Parathyroid adenoma (tissue), 2 donors: ENCODE results near the gene TPM4.

ENCODE experiments used
- H2AFZ ChIP-seq: fragments of 300-600 bp; sonication (generic); one replicate; pipeline ENCODE4 v1.7.0; 2017; ENCODE audit warnings: antibody characterized with exemption, mild to moderate bottlenecking
- H3K27ac ChIP-seq: fragments of 300-600 bp; sonication (generic); one replicate; pipeline ENCODE4 v1.7.0; 2017
- H3K27me3 ChIP-seq: fragments of 300-600 bp; sonication (generic); one replicate; pipeline ENCODE4 v1.7.0; 2017; ENCODE audit warnings: low read length; ENCODE audit not compliant: control insufficient read depth, insufficient read depth
- H3K36me3 ChIP-seq: fragments of 300-600 bp; sonication (generic); one replicate; pipeline ENCODE4 v1.7.0; 2017; ENCODE audit warnings: low read length; ENCODE audit not compliant: control insufficient read depth, insufficient read depth
- H3K4me1 ChIP-seq: fragments of 300-600 bp; sonication (generic); one replicate; pipeline ENCODE4 v1.7.0; 2017; ENCODE audit warnings: control low read depth
- H3K4me2 ChIP-seq: fragments of 300-600 bp; sonication (generic); one replicate; pipeline ENCODE4 v1.7.0; 2017; ENCODE audit warnings: low read length
- H3K4me3 ChIP-seq: fragments of 300-600 bp; sonication (generic); one replicate; pipeline ENCODE4 v1.7.0; 2017; ENCODE audit warnings: low read depth, low read length
- H3K79me2 ChIP-seq: fragments of 300-600 bp; sonication (generic); one replicate; pipeline ENCODE4 v1.7.0; 2017; ENCODE audit warnings: control low read depth
- H3K9ac ChIP-seq: fragments of 300-600 bp; sonication (generic); one replicate; pipeline ENCODE4 v1.7.0; 2017; ENCODE audit warnings: mild to moderate bottlenecking
- H3K9me3 ChIP-seq: fragments of 300-600 bp; sonication (generic); one replicate; pipeline ENCODE4 v1.7.0; 2017; ENCODE audit warnings: low read length; ENCODE audit not compliant: control insufficient read depth
- CTCF ChIP-seq: fragments of 300-600 bp; sonication (generic); IDR thresholded peaks from one replicate; pipeline ENCODE4 v1.7.0; 2017; ENCODE audit warnings: antibody characterized with exemption, mild to moderate bottlenecking
- donor health status: primary hyperparathyroidism.

The TPM4 gene

GRCh38 chr19:16031872-16032200, 44.5 kb upstream of the TPM4 start:
- Histone ChIP-seq H3K9me3 (no peaks in the 10 kb centered on the region), H3K9ac (no peak overlapping the region), H3K4me3 (no peak overlapping the region), H3K79me2 (no peaks in the 10 kb centered on the region), H3K36me3 (no peaks in the 10 kb centered on the region), H3K4me1 (no peaks in the 10 kb centered on the region), H3K27me3 (no peaks in the 10 kb centered on the region), H3K4me2 (no peak overlapping the region), H3K27ac (no peak overlapping the region), H2AFZ (no peak overlapping the region)
- TF ChIP-seq CTCF: no peak

GRCh38 chr19:16032509-16033135, 43.7 kb upstream of the TPM4 start:
- Histone ChIP-seq H3K36me3 (no peaks in the 10 kb centered on the region), H3K9ac (no peak overlapping the region), H3K79me2 (no peaks in the 10 kb centered on the region), H3K4me1 (no peaks in the 10 kb centered on the region), H3K9me3 (no peaks in the 10 kb centered on the region), H2AFZ (no peak overlapping the region), H3K4me3 (no peak overlapping the region), H3K27me3 (no peaks in the 10 kb centered on the region), H3K27ac (no peak overlapping the region), H3K4me2 (no peak overlapping the region)
- TF ChIP-seq CTCF: no peak

- H3K27ac ChIP-seq: no peak overlapping the region
- TF ChIP-seq CTCF: no peak
Measured at GRCh38 chr19:16033136-16033530, 43.2 kb upstream of the TPM4 start.

GRCh38 chr19:16033721-16034120, 42.6 kb upstream of the TPM4 start:
- H3K36me3 ChIP-seq: no peaks in the 10 kb centered on the region

More at GRCh38 chr19:16033136-16033530, 43.2 kb upstream of the TPM4 start:
- Histone ChIP-seq H3K79me2 (no peaks in the 10 kb centered on the region), H3K4me3 (no peak overlapping the region), H3K9ac (no peak overlapping the region), H3K4me1 (no peaks in the 10 kb centered on the region), H3K9me3 (no peaks in the 10 kb centered on the region), H3K27me3 (no peaks in the 10 kb centered on the region), H3K36me3 (no peaks in the 10 kb centered on the region), H3K4me2 (no peak overlapping the region), H2AFZ (no peak overlapping the region)

More at GRCh38 chr19:16033721-16034120, 42.6 kb upstream of the TPM4 start:
- Histone ChIP-seq H3K4me2 (no peak overlapping the region), H3K79me2 (no peaks in the 10 kb centered on the region), H2AFZ (no peak overlapping the region), H3K27me3 (no peaks in the 10 kb centered on the region), H3K27ac (no peak overlapping the region), H3K9ac (no peak overlapping the region), H3K4me3 (no peak overlapping the region), H3K4me1 (no peaks in the 10 kb centered on the region), H3K9me3 (no peaks in the 10 kb centered on the region)
- no peak for TF ChIP-seq CTCF
